NCI-H82 treated with DMSO at 0.1 percent for 48 hours (cell line): ENCODE results near the gene METTL24.
"Not testable (repeated sequence)": the region's sequence is repeated elsewhere in the genome, so short reads cannot be mapped to it uniquely, and the experiment has no call there.

Experiments used
- DNase-seq: peaks from one replicate; lab custom pipeline; 2025; ENCODE audit not compliant: unreplicated experiment; lab: John Stamatoyannopoulos, UW

The METTL24 gene

DNA sequence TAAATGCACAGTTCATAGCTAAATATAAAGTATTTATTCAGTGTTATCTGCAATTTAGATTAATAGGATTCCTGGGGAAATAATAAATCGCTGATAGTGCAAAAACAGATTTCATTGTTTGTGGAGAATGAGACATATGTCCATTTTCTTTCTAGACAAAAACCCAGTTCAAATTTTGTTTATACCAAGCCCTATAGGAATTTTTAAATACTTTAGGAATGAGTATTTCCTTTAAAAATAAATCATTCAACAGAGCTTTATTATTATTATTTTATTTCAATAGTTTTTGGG is 86.5 kb downstream of the METTL24 start:
- DNase-seq, result no peak

DNA sequence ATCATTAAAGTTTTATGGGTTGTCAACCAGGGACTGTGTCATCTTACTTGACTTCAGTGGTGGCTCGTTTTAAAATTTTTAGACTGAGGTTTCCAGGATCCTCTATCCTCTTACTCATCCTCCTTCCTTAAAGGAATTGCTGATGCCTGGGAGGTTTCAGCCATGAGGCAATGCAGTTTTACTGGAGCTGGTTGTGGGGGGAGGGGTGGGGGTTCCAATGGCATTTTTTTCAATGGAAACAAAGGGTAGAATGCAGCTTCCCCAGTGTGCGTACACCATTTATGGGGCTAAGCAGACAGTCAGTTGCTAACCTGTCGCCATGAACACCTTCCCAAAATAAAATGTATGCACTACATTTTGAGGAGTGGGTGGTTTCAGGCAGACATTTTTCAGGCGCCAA is 88.0 kb downstream of the METTL24 start:
- DNase-seq, result no peak

DNA sequence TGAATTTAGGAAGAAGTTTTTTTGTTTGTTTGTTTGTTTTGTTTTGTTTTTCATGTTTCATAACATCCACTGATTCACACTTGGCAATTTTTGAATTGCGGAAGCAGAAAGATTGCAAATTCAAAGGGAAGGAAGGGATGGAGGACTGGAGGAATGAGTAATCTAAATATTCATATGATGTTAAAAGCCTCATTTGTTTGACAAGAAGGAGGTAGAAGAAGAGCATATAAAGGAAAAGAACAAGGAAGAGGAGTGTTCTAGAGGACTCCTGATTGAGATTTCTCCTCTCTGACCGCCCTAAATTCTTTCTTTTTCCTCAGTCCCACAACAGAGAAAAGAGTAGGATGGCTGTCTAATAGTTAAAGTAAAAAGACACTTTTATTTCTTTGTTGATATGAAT is 88.5 kb downstream of the METTL24 start:
- no peak for DNase-seq

DNA sequence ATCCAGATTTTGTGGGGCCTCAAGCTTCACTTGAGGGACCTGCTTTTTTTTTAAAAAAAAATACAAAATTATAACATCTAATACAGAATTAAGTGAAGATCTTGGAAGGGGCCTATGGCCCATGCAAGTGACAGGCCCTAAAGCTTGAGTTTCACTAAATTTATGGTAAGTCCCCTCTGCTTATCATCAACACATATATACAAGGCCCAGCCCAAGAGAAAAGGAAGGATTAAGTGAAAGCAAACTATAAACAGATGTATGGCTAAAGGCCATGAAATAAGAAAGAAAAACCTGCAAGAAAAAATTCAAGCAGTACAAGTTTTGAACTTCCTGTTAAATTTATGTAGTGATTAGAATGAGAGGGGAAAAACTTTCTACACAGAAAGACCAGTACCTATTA is 91.2 kb downstream of the METTL24 start:
- no peak for DNase-seq

DNA sequence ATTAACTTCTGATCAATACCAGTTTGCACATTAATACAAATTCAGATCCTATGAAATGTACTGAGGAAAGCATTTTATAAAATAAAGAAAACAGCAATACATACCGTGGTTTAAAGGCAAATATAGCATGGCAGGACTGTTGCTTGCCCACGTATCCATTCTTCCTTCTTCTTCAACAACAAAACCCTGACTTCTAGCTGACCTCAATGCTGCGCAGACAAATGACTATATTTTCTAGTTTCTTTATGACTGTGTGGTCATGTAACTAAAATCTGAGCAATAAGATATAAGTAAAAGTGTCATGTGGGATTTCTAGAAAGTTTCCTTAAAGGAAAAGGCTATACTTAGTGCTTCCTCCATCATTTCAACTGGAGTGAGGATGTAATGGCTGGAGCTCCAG is 92.9 kb downstream of the METTL24 start:
- no peak for DNase-seq

DNA sequence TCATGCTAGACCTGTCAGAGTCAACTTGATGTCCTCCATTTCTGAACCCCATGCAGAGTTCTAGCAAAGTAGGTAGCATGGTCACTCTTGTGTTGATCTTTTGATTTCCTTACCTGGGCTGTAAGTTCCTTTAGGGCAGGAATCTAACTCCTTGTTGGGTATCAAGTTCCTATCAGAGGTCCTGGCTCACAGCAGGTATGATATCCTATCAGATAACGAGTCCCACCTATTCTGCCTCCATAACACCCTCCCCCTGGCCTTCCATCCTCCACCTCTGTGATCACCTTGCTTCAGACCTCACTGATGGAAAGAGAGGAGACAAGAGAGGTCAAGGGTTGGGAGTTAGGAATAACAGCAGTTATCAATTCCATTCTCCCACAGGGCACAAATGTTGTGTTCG is 101.8 kb downstream of the METTL24 start:
- DNase-seq, result no peak

DNA sequence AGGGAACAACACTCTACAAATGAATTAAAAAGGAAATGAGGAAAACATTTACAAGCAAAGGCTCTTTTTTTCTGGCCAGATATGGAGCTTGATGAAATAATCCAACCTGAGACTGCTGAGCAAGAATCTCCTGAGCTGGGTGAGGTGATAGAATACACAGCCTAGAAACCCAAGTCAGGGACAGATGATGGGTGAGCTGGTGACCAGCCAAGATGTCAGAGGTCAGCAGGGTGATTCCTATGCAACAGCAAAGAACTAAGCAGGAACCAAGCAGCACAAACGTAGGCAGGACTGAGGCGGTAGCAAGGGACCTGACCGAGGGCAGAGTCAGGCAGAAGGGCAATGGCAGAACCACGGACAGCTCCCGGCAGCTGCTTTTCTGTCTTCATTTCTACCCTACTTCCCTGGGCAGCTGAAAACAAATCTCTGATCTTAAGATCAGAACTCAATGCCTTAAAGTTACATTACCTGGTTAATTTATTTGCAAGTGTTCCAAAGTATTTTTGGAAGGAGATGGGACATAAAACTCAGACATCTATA is 102.9 kb downstream of the METTL24 start:
- no peak for DNase-seq

DNA sequence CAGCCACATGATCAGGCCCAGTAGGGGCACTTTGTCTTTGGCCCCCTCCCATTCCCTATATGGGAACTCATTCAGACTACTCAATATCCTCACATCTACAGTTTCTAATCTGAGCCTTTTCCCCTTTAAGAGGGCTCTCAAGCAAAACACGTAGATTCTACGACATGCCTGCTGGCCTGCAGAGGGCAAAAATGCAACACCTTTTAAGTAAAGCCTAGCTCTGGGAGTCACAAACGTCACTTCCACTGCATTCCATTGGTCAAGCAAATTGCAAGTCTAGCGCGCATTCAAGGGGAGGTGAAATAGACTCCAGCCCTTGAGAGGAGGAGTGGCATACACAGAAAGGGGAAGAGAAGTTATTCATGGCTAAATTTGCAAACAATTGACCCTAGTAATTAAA is 107.3 kb downstream of the METTL24 start:
- no peak for DNase-seq

DNA sequence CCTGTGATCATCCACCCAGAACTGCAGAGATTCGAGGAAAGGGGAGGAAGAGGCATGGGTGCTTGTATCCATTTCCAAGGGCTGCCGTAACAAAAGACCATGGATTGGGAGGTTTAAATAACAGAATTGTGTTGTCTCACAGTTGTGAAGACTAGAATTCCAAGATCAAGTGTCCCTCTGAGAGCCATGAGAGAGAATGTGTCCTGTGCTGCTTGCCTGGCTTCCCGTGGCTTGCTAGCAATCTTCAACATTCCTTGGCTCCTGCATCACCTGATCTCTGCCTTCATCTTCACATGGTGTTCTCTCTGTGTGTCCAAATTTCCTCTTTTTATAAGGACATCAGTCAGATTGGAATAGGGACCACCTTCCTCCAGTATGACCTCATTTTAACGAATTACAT is 108.1 kb downstream of the METTL24 start:
- peak; percentile 57 for DNase-seq

DNA sequence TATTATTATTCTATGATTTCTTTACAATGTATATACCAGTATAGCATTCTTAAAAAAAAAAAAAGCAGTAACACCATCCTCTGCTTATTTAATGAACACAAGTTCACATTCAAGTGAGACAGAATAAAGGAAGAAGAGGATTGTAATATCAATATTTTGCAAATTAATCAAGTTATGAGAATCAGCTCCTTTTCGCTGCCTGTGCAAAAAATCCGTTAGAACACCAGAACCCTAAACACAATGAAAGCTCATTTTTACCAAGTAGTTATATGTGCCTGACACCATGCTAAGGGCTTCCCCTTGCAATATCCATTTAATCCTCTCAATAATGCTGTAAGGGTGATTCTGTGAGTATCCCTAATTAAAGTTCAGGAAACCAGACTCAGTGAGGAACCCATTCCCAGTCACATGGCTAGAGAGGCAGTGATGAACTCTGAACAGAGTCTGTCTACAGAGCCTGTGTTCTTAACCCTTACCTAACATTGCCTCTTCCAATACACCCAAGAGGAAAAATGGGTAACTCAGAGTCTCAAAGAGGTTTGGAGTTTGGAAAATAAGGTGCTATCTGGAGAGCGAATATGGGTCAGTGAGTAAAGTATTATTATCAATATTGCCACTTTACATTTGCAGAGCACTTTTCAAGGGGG is 111.1 kb downstream of the METTL24 start:
- no peak for DNase-seq

GRCh38 chr6:110246378-110246777 is 111.8 kb downstream of the METTL24 start:
- DNase-seq, result no peak

GRCh38 chr6:110244621-110245020 is 113.5 kb downstream of the METTL24 start:
- not testable (repeated sequence) for DNase-seq

DNA sequence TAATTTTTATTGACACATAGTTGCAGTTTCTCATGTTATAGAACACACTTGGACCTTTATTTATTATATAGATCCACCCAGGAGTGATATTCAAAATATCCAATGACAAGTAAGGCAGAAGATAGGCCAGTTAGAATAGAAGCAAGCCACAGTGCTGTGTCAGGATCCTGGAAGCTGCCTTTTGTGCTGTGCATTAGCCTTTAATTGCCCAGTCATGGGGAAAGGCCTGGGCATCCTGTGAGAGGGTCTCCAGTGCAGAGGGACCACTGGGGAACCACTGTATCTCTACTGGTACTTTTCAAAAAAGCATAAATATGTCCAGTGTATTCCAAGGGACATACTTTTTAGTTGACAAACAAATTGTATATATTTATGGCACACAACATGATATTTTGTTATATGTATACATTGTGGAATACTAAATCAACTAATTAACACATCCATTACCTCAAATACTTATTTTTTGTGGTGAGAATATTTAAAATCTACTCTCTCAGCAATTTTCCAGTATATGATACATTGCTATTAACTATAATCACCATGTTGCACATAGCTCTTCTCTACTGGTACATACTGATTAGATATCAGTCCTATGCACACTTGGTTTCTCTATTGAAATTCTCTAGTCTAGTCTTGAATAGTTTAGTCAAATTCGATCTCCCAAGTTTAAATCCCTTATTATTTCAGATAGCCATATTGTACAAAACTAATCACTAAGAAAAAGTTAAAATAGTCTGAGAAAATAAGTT is 118.4 kb downstream of the METTL24 start:
- DNase-seq, result no peak

- DNase-seq, result not testable (repeated sequence)
Observed at GRCh38 chr6:110236007-110236406, 122.1 kb downstream of the METTL24 start.

- no peak for DNase-seq
Observed at GRCh38 chr6:110233770-110234374, 124.3 kb downstream of the METTL24 start.

DNA sequence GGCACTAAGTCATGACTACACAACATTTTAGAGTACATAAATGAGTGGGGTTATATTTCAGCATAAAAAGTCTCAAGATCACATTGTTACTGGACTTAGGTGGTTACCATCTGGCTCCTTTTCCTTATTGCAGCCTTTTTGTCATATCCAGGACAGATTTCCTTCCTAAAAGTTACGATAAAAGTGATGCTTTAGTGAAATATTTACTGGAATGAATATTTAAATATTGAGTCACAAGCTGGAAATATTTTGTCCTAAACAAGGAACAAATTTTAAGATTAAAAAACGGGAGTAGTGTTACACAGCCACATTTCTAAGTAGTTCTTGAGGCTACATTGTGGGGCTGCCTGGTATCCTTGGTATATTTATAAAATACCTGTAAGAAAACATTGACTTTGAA is 125.7 kb downstream of the METTL24 start:
- DNase-seq, result no peak

- no peak for DNase-seq
Observed at GRCh38 chr6:110226261-110226660, 131.9 kb downstream of the METTL24 start.

DNA sequence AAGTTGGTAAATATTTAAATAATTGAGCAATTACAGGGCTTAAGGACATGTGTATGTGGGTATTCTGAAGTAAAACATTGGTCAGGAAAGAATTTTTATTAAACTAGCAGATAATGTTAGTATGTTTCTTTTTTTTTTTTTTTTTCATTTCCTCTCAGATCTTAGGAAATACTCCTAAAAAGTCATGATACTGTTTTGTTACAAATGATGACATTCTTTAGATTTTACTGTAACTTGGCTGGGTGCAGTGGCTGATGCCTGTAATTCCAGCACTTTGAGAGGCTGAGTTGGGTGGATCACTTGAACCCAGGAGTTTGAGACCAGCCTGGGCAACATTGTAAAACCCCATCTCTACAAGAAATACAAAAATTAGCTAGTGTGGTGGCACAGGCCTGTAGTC is 136.4 kb downstream of the METTL24 start:
- no peak for DNase-seq

DNA sequence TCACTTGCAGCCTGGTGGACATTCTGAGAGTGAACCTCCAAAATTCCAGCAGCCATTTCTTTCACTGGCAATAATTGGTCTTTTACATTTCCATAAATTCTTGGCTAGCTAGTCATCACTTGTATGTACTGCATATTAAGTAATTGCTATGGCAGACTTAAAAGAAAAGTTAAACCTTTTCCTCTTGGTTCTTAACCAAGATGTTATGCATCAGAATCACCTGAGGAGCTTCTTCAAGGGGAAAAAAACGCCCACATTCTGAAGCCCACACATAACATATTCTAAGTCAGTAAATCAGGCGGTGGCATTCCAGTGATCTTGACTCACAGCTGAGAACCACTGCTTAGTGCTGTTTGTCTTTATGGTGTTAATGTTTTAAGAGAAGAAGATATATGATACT is 140.9 kb downstream of the METTL24 start:
- DNase-seq, result no peak

DNA sequence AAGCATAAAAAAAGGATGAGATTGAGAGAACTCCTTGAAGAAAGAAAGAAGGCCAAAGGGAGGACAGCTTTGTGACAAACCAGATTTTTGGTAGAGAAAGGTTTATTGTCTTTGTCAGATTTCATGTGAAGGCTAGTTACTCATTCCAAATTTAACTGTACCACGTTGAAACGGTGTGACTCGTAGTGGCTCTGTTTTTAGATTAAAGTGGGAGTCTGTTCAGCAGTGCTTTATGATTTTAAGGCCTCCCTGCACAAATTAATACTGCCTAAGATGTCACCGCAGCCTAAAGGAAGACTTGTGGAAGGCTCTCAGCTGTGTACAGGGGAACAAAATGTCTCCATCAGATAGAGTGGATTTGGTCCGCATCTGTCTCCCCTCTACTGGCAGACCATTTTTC is 142.0 kb downstream of the METTL24 start:
- no peak for DNase-seq

- no peak for DNase-seq
Observed at GRCh38 chr6:110214338-110214737, 143.8 kb downstream of the METTL24 start.

DNA sequence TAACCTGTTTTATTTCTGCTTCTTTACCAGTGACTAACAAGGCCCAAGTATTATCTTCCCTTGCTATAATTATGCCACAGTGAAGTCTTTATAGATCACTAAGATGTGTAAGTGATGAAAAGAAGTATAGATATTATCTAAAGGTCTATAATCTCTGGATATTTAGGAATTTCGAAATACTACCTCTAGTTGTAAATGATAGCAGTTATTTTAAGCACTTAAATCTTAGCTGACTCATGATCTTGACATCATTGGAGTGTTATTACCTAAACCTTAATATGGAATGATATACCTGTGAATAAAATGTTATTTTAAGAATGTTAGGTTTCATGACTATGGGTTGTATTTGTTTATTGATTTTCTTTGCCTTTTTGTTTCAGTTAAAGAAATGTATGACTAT is 146.4 kb downstream of the METTL24 start:
- no peak for DNase-seq
